HG03045 (cell line): Measurements from ENCODE around the gene DGKI.

ENCODE experiments used
- ATAC-seq: cut with Tn5 transposase; IDR thresholded peaks from one replicate; pipeline ENCODE4 v1.9.1; 2021; ENCODE audit warnings: mild to moderate bottlenecking, moderate library complexity; ENCODE audit not compliant: unreplicated experiment

Gene DGKI

GRCh38 chr7:137846827-137847567 lies at the start of gene DGKI:
DGKI (minus strand) TSS chr7:137846974.
- peak; percentile 46 for ATAC-seq

GRCh38 chr7:137895301-137896221 lies 48.8 kb upstream of the DGKI start:
- peak; percentile 74 for ATAC-seq

GRCh38 chr7:137893143-137893742 lies 46.5 kb upstream of the DGKI start:
- ATAC-seq = no peak

GRCh38 chr7:137891016-137891655 lies 44.4 kb upstream of the DGKI start:
- ATAC-seq = no peak

GRCh38 chr7:137890449-137890921 lies 43.7 kb upstream of the DGKI start:
- ATAC-seq = no peak

GRCh38 chr7:137888241-137888640 lies 41.5 kb upstream of the DGKI start:
- no peak for ATAC-seq

- no peak for ATAC-seq
These were observed 40.0 kb upstream of the DGKI start for GRCh38 chr7:137886746-137887145.

- ATAC-seq = no peak
These were observed 39.5 kb upstream of the DGKI start for GRCh38 chr7:137886281-137886680.

GRCh38 chr7:137885678-137886077 lies 38.9 kb upstream of the DGKI start:
- no peak for ATAC-seq

GRCh38 chr7:137882806-137883205 lies 36.0 kb upstream of the DGKI start:
- ATAC-seq = no peak

- peak; percentile 86 for ATAC-seq
These were observed 35.5 kb upstream of the DGKI start for GRCh38 chr7:137882261-137882668.

GRCh38 chr7:137881607-137882260 lies 35.0 kb upstream of the DGKI start:
- peak; percentile 13 for ATAC-seq

GRCh38 chr7:137880432-137880831 lies 33.7 kb upstream of the DGKI start:
- no peak for ATAC-seq

- ATAC-seq = peak; percentile 48
These were observed 32.8 kb upstream of the DGKI start for GRCh38 chr7:137879357-137880158.

- ATAC-seq = no peak
These were observed 31.7 kb upstream of the DGKI start for GRCh38 chr7:137878333-137878961.

GRCh38 chr7:137877027-137877675 lies 30.4 kb upstream of the DGKI start:
- ATAC-seq = no peak

- no peak for ATAC-seq
These were observed 29.0 kb upstream of the DGKI start for GRCh38 chr7:137875746-137876145.

GRCh38 chr7:137873979-137874777 lies 27.4 kb upstream of the DGKI start:
- no peak for ATAC-seq
